Measurements from ENCODE around the gene LTV1.
"Not testable (repeated sequence)": the region's sequence is repeated elsewhere in the genome, so short reads cannot be mapped to it uniquely, and the experiment has no call there.

Gene LTV1

GRCh38 chr6:143843677-143843999, 500 bp downstream of the LTV1 start:
- no peak for DNase-seq

- no peak for DNase-seq
Measured at GRCh38 chr6:143844006-143844405, 868 bp downstream of the LTV1 start.

GRCh38 chr6:143845033-143845432, 1.9 kb downstream of the LTV1 start:
- no peak for DNase-seq

GRCh38 chr6:143851706-143852105, 8.6 kb downstream of the LTV1 start:
- DNase-seq: not testable (repeated sequence)

GRCh38 chr6:143855057-143855456, 11.9 kb downstream of the LTV1 start:
- not testable (repeated sequence) for DNase-seq

GRCh38 chr6:143856762-143857161, 13.6 kb downstream of the LTV1 start:
- not testable (repeated sequence) for DNase-seq

GRCh38 chr6:143857651-143858050, 14.5 kb downstream of the LTV1 start:
- DNase-seq: no peak

GRCh38 chr6:143859891-143860660, 16.9 kb downstream of the LTV1 start:
- no peak for DNase-seq

GRCh38 chr6:143863771-143864170, 20.6 kb downstream of the LTV1 start:
- no peak for DNase-seq

- DNase-seq: no peak
Measured at GRCh38 chr6:143864234-143864633, 21.1 kb downstream of the LTV1 start, which contains the start of gene ZC2HC1B. Gene ZC2HC1B, plus strand, starts transcription at chr6:143864474. Its CDS starts 66 bp downstream, at chr6:143864540.

GRCh38 chr6:143867236-143867635, 24.1 kb downstream of the LTV1 start:
- DNase-seq: no peak

GRCh38 chr6:143868808-143869207, 25.7 kb downstream of the LTV1 start:
- not testable (repeated sequence) for DNase-seq

- DNase-seq: not testable (repeated sequence)
Measured at GRCh38 chr6:143871202-143871730, 28.1 kb downstream of the LTV1 start.

- no peak for DNase-seq
Measured at GRCh38 chr6:143872201-143872600, 29.1 kb downstream of the LTV1 start.

GRCh38 chr6:143873600-143873999, 30.5 kb downstream of the LTV1 start:
- not testable (repeated sequence) for DNase-seq

GRCh38 chr6:143874503-143874902, 31.4 kb downstream of the LTV1 start:
- DNase-seq: not testable (repeated sequence)

- DNase-seq: no peak
Measured at GRCh38 chr6:143877584-143878271, 34.6 kb downstream of the LTV1 start.

GRCh38 chr6:143878272-143878760, 35.2 kb downstream of the LTV1 start:
- DNase-seq: no peak

GRCh38 chr6:143880412-143880811, 37.3 kb downstream of the LTV1 start:
- DNase-seq: no peak

GRCh38 chr6:143882401-143882930, 39.3 kb downstream of the LTV1 start:
- DNase-seq: no peak

GRCh38 chr6:143884216-143884900, 41.2 kb downstream of the LTV1 start:
- DNase-seq: no peak

- no peak for DNase-seq
Measured at GRCh38 chr6:143885116-143885515, 42.0 kb downstream of the LTV1 start.

- DNase-seq: no peak
Measured at GRCh38 chr6:143894655-143895054, 51.5 kb downstream of the LTV1 start.
